ENCODE measurements around the gene NHERF1.

Gene NHERF1

GRCh38 chr17:74796866-74797265 lies 48.4 kb downstream of the NHERF1 start:
- H3K9me3 ChIP-seq (ENCODE audit: insufficient read depth, low read length) = no peaks in the 10 kb centered on the region
- no peaks in the 10 kb centered on the region for H3K27me3 ChIP-seq (ENCODE audit: low read length)
- TF ChIP-seq CTCF (IDR thresholded peaks at IDR 0.05; ENCODE audit: insufficient read depth, low read length, poor library complexity, severe bottlenecking) (no peak), EZH2phosphoT487 (conservative IDR thresholded peaks at IDR 0.05; ENCODE audit: low read length) (no peak)
- H3F3A ChIP-seq (ENCODE audit: insufficient read depth) = no peaks in the 10 kb centered on the region
- no peaks in the 10 kb centered on the region for H4K20me1 ChIP-seq (ENCODE audit: low read depth, low read length)
- no peak overlapping the region for H3K4me2 ChIP-seq (ENCODE audit: low read depth, low read length, poor library complexity, severe bottlenecking)
- H3K9me2 ChIP-seq (replicated peaks; ENCODE audit: insufficient read depth, low read length) = no peaks in the 10 kb centered on the region
- H3K9ac ChIP-seq (ENCODE audit: low read length) = no peak overlapping the region
- H3K27ac ChIP-seq (ENCODE audit: low read depth, low read length) = no peak overlapping the region
- no peaks in the 10 kb centered on the region for H3K79me2 ChIP-seq (ENCODE audit: insufficient read depth, low read length)
- no peak overlapping the region for H2AFZ ChIP-seq (ENCODE audit: low read depth, low read length, severe bottlenecking)
- no peaks in the 10 kb centered on the region for H3K36me3 ChIP-seq (ENCODE audit: low read length)
- H3K4me3 ChIP-seq (ENCODE audit: insufficient read depth, low read length, poor library complexity, severe bottlenecking) = no peak overlapping the region

GRCh38 chr17:74797824-74798223 lies 49.4 kb downstream of the NHERF1 start:
- no peaks in the 10 kb centered on the region for H3K9me3 ChIP-seq (ENCODE audit: insufficient read depth, low read length)
- no peaks in the 10 kb centered on the region for H3K79me2 ChIP-seq (ENCODE audit: insufficient read depth, low read length)
- H3K27me3 ChIP-seq (ENCODE audit: low read length) = no peaks in the 10 kb centered on the region
- no peak overlapping the region for H3K4me3 ChIP-seq (ENCODE audit: insufficient read depth, low read length, poor library complexity, severe bottlenecking)
- no peaks in the 10 kb centered on the region for H3K36me3 ChIP-seq (ENCODE audit: low read length)
- H2AFZ ChIP-seq (ENCODE audit: low read depth, low read length, severe bottlenecking) = no peak overlapping the region
- no peaks in the 10 kb centered on the region for H3F3A ChIP-seq (ENCODE audit: insufficient read depth)
- no peak overlapping the region for H3K4me2 ChIP-seq (ENCODE audit: low read depth, low read length, poor library complexity, severe bottlenecking)
- TF ChIP-seq CTCF (IDR thresholded peaks at IDR 0.05; ENCODE audit: insufficient read depth, low read length, poor library complexity, severe bottlenecking) (no peak), EZH2phosphoT487 (conservative IDR thresholded peaks at IDR 0.05; ENCODE audit: low read length) (no peak)
- no peaks in the 10 kb centered on the region for H3K9me2 ChIP-seq (replicated peaks; ENCODE audit: insufficient read depth, low read length)
- H3K27ac ChIP-seq (ENCODE audit: low read depth, low read length) = no peak overlapping the region
- H3K9ac ChIP-seq (ENCODE audit: low read length) = no peak overlapping the region
- no peaks in the 10 kb centered on the region for H4K20me1 ChIP-seq (ENCODE audit: low read depth, low read length)

DNA sequence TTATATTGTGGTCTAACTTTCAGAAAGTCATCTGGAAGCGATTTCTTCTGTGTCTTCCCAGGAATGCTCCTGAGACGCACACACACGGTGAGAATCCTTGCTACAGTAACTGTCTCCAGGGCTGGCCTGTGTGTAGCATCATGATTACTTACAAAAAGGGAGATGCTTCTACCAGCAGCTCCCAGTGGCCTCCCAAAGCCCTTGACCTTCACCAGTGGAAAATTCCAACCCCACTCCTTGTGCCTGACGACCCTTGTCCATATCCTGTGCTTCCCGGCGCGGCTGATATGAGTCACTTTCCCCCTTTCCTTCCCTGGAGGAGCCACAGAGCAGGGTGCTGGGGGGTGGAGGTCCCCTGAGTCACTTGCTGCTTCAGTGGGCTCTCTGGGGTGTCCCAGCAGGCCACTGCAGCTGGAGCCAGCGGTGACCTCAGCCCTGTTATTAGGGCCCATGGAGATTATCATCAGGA lies 49.8 kb downstream of the NHERF1 start:
- H2AFZ ChIP-seq (ENCODE audit: low read depth, low read length, severe bottlenecking) = no peak overlapping the region
- TF ChIP-seq EZH2phosphoT487 (conservative IDR thresholded peaks at IDR 0.05; ENCODE audit: low read length) (no peak), CTCF (IDR thresholded peaks at IDR 0.05; ENCODE audit: insufficient read depth, low read length, poor library complexity, severe bottlenecking) (no peak)
- no peak overlapping the region for H3K4me2 ChIP-seq (ENCODE audit: low read depth, low read length, poor library complexity, severe bottlenecking)
- no peaks in the 10 kb centered on the region for H3K9me3 ChIP-seq (ENCODE audit: insufficient read depth, low read length)
- H3K79me2 ChIP-seq (ENCODE audit: insufficient read depth, low read length) = no peaks in the 10 kb centered on the region
- H3F3A ChIP-seq (ENCODE audit: insufficient read depth) = no peaks in the 10 kb centered on the region
- no peak overlapping the region for H3K9ac ChIP-seq (ENCODE audit: low read length)
- no peak overlapping the region for H3K4me3 ChIP-seq (ENCODE audit: insufficient read depth, low read length, poor library complexity, severe bottlenecking)
- H3K36me3 ChIP-seq (ENCODE audit: low read length) = no peaks in the 10 kb centered on the region
- H3K9me2 ChIP-seq (replicated peaks; ENCODE audit: insufficient read depth, low read length) = no peaks in the 10 kb centered on the region
- no peaks in the 10 kb centered on the region for H3K27me3 ChIP-seq (ENCODE audit: low read length)
- H3K27ac ChIP-seq (ENCODE audit: low read depth, low read length) = no peak overlapping the region
- no peaks in the 10 kb centered on the region for H4K20me1 ChIP-seq (ENCODE audit: low read depth, low read length)
